ENCODE data around the gene HNRNPA2B1.

HNRNPA2B1 gene

DNA sequence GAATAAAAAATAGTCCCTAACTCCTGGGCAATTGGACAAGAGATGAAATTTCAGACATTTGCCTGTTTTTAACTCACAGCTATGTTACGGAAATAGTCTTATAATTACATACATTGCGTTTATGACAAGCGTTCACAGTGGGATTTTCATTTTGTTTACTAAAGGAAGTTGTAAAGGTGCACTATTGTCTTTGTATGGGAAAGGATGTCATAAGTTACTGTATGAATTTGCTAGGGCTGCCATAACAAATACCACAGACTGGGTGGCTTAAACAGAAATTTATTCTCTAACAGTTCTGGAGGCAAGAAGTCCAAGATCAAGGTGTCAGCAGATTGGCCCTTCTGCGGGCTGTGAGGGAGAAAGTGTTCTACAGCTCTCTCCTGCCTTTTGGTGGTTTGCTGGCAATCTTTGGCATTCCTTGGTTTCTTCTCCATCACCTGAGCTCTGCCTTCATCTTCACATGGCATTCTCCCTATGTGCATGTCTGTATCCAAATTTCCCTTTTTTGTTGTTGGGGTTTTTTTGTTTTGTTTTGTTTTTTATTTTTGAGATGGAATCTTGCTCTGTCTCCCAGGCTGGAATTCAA is 42.9 kb downstream of the HNRNPA2B1 start:
- H3K27me3 Mint-ChIP-seq (ENCODE audit: low read depth) = peaks cover 53% of the 10 kb centered on the region
- no peak overlapping the region for H3K4me3 Mint-ChIP-seq
- TF ChIP-seq, protein P1, sequence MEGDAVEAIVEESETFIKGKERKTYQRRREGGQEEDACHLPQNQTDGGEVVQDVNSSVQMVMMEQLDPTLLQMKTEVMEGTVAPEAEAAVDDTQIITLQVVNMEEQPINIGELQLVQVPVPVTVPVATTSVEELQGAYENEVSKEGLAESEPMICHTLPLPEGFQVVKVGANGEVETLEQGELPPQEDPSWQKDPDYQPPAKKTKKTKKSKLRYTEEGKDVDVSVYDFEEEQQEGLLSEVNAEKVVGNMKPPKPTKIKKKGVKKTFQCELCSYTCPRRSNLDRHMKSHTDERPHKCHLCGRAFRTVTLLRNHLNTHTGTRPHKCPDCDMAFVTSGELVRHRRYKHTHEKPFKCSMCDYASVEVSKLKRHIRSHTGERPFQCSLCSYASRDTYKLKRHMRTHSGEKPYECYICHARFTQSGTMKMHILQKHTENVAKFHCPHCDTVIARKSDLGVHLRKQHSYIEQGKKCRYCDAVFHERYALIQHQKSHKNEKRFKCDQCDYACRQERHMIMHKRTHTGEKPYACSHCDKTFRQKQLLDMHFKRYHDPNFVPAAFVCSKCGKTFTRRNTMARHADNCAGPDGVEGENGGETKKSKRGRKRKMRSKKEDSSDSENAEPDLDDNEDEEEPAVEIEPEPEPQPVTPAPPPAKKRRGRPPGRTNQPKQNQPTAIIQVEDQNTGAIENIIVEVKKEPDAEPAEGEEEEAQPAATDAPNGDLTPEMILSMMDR (IDR thresholded peaks at IDR 0.05; ENCODE audit: unreplicated experiment in 3 of 3) = no peak
- peaks cover 25% of the 10 kb centered on the region for H3K4me1 Mint-ChIP-seq
- peak overlapping the region in 1 of 3 experiments; percentile 17 for H3K27ac Mint-ChIP-seq
- no peaks in the 10 kb centered on the region for H3K36me3 Mint-ChIP-seq (ENCODE audit: low read depth)
- H3K9me3 Mint-ChIP-seq = no peaks in the 10 kb centered on the region

- TF ChIP-seq, protein P1 (IDR thresholded peaks at IDR 0.05; ENCODE audit: unreplicated experiment in 3 of 3) = no peak
- H3K36me3 Mint-ChIP-seq (ENCODE audit: low read depth) = no peaks in the 10 kb centered on the region
- peaks cover 56% of the 10 kb centered on the region for H3K27me3 Mint-ChIP-seq (ENCODE audit: low read depth)
- H3K4me3 Mint-ChIP-seq = no peak overlapping the region
- H3K9me3 Mint-ChIP-seq = no peaks in the 10 kb centered on the region
- peak overlapping the region in 2 of 3 experiments; percentile 21 to 59 for H3K27ac Mint-ChIP-seq
- peaks cover 25% of the 10 kb centered on the region for H3K4me1 Mint-ChIP-seq
Observed at GRCh38 chr7:26156451-26157420, 43.8 kb downstream of the HNRNPA2B1 start.

DNA sequence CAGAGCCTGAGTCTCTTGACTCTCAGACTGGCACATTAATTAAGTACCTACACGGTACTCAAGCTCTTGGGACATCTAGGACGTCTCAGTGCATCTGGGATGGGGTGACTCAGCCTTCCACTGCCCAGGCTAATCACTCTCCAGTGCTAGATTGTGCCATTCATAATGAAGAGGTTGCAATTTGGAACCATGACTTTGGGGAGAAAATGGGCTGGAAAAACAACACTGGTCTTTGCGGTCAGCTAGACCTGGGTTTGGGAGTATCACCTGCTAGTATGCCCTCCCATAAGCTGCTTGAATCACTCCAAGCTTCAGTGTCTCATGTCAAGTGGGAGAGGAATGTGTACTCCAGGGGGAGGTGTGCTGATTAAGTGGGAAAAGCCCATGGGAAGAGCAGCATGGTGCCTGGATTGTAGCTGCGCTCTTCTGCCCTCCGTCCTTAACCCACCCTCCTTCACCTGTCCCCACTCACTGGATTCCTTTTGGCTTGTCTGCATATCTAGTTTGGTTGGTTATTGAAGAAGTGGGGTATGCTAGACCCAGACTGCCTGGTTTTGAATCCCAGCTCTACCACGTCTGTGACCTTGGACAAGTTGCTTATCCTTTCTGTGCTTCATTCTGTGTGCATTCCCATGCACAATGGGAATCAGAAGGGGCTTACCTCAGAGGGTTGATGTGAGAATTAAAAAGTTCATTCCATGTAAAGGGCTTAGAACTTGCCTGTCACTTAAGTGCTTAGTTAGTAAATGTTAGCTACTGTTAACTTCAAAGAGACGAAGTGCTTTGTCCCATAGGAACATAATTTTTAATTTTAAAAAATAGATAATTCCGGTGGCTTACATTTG is 44.8 kb downstream of the HNRNPA2B1 start:
- TF ChIP-seq, protein P1 (IDR thresholded peaks at IDR 0.05; ENCODE audit: unreplicated experiment in 3 of 3) = no peak
- Mint-ChIP-seq H3K4me3 (peak overlapping the region; percentile 41 to 55 (median 42)), H3K27me3 (ENCODE audit: low read depth) (peaks cover 65% of the 10 kb centered on the region), H3K36me3 (ENCODE audit: low read depth) (no peaks in the 10 kb centered on the region), H3K9me3 (no peaks in the 10 kb centered on the region), H3K27ac (peak overlapping the region in 2 of 3 experiments; percentile 21 to 59), H3K4me1 (peaks cover 30% of the 10 kb centered on the region)

GRCh38 chr7:26153823-26154783 is 46.4 kb downstream of the HNRNPA2B1 start:
- Mint-ChIP-seq H3K27me3 (ENCODE audit: low read depth) (peaks cover 71% of the 10 kb centered on the region), H3K27ac (no peak overlapping the region), H3K9me3 (no peaks in the 10 kb centered on the region), H3K4me1 (peaks cover 27% of the 10 kb centered on the region), H3K4me3 (peak overlapping the region; percentile 79 to 87 (median 85)), H3K36me3 (ENCODE audit: low read depth) (no peaks in the 10 kb centered on the region)
- TF ChIP-seq, protein P1 (IDR thresholded peaks at IDR 0.05; ENCODE audit: unreplicated experiment in 3 of 3) = no peak

Measured in nephron (organoid).